Measurements from ENCODE around the gene RAB28. TPM values are rescaled to one million over a fixed set of nuclear protein-coding genes. Genes with fewer than 3 reads are reported as not detected.

Gene RAB28
- total and polyA plus RNA-seq, 9 of the 15 experiments (the other 6 are each of a cell fraction or from before 2014, with no cell fraction given) = 6.7 to 40.4 (median 23.0) TPM

- Histone ChIP-seq H3K27ac (ENCODE audit: extremely low read depth, low read depth, low read length) (no peak overlapping the region), H2AFZ (ENCODE audit: low read depth, low read length) (no peak overlapping the region), H3K9me1 (ENCODE audit: control insufficient read depth, insufficient read depth, low read length) (no peaks in the 10 kb centered on the region), H3K9me3 (replicated peaks; ENCODE audit: control insufficient read depth, insufficient read depth, low read depth, low read length) (no peaks in the 10 kb centered on the region), H3K27me3 (ENCODE audit: control insufficient read depth in 2 of 2, insufficient read depth in 2 of 2, low read length in 2 of 2) (peaks cover 4 to 42% of the 10 kb centered on the region in 2 experiments; a peak in 4 of 5 replicates), H3K4me1 (replicated peaks in 1 of 2; ENCODE audit: control insufficient read depth in 2 of 2, insufficient read depth in 2 of 2, low read length in 2 of 2) (peaks cover 14 to 26% of the 10 kb centered on the region in 2 experiments; a peak in 4 of 5 replicates), H3K36me3 (ENCODE audit: control insufficient read depth, insufficient read depth, low read length) (no peaks in the 10 kb centered on the region), H3K79me2 (ENCODE audit: control insufficient read depth, insufficient read depth, low read length) (no peaks in the 10 kb centered on the region), H3K4me2 (ENCODE audit: insufficient read depth, low read length) (no peak overlapping the region), H3K9ac (ENCODE audit: insufficient read depth in 1 of 2, low read depth in 2 of 2, low read length in 2 of 2) (no peak overlapping the region), H3K4me3 (no peak overlapping the region), H4K20me1 (replicated peaks; ENCODE audit: control insufficient read depth, insufficient read depth, low read length) (no peaks in the 10 kb centered on the region)
- CTCF ChIA-PET (ENCODE audit: low intra/inter-chr PET ratio) = no interaction called here
- FAIRE-seq (no peak), ATAC-seq (no peak), DNase-seq (ENCODE audit: extremely low read depth in 1 of 4, low spot score in 3 of 4) (no peak)
- POLR2A ChIA-PET = no interaction called here
- no TSS peak for BruUV-seq (replicated peaks)
- whole genome bisulfite sequencing (ENCODE audit: insufficient coverage, low coverage, missing lambda C conversion rate) = 25% methylated on average over 3 of the region's 3 CpGs
- in situ Hi-C loops (cut with MboI) (no loop called here), intact Hi-C loops (cut with micrococcal nuclease) (no loop called here)
- peak; percentile 33 to 38; a peak in 3 of 4 replicates for TF ChIP-seq KDM1A (IDR thresholded peaks at IDR 0.05)
- TF ChIP-seq CTCF (IDR thresholded peaks at IDR 0.05 in 2 of 3, conservative IDR thresholded peaks at IDR 0.05 in 1 of 3; ENCODE audit: insufficient read depth in 2 of 3, low read depth in 1 of 3, low read length in 3 of 3) = no peak
- no peak for TF ChIP-seq BDP1 (IDR thresholded peaks at IDR 0.05; ENCODE audit: insufficient read depth, insufficient read length)
- TF ChIP-seq ZNF140 (CRISPR knock-in tag; IDR thresholded peaks at IDR 0.05) = no peak
- TF ChIP-seq CREB3 (tag; conservative IDR thresholded peaks at IDR 0.05; ENCODE audit: low read depth) = no peak
- no peak for TF ChIP-seq MYC (IDR thresholded peaks at IDR 0.05; ENCODE audit: low read depth, low read length)
- TF ChIP-seq MYC (CRISPR knock-in tag; IDR thresholded peaks at IDR 0.05; ENCODE audit: borderline replicate concordance, low read depth) = no peak
- 0 out of 2 replicates have a peak, but pooled peaks have one; percentile 28 for TF ChIP-seq HDAC2 (IDR thresholded peaks at IDR 0.05)
- no peak for TF ChIP-seq ZFP30 (CRISPR knock-in tag; IDR thresholded peaks at IDR 0.05; ENCODE audit: borderline replicate concordance)
- TF ChIP-seq YY1 (IDR thresholded peaks at IDR 0.05; ENCODE audit: borderline replicate concordance in 1 of 3, control insufficient read depth in 1 of 3, extremely low read depth in 1 of 3, insufficient read depth in 3 of 3, insufficient read length in 1 of 3, insufficient replicate concordance in 2 of 3, low read depth in 1 of 3, low read length in 2 of 3) = no peak
- TF ChIP-seq ZBTB49 (CRISPR knock-in tag; IDR thresholded peaks at IDR 0.05; ENCODE audit: borderline replicate concordance) = no peak
- TF ChIP-seq ZNF518B (CRISPR knock-in tag; IDR thresholded peaks at IDR 0.05) = no peak
- no peak for TF ChIP-seq ZNF445 (CRISPR knock-in tag; IDR thresholded peaks at IDR 0.05; ENCODE audit: low read depth)
These were observed 42.5 kb upstream of the RAB28 start for GRCh38 chr4:13526658-13527057.
